ENCODE results near the gene OR51E2.

DNA sequence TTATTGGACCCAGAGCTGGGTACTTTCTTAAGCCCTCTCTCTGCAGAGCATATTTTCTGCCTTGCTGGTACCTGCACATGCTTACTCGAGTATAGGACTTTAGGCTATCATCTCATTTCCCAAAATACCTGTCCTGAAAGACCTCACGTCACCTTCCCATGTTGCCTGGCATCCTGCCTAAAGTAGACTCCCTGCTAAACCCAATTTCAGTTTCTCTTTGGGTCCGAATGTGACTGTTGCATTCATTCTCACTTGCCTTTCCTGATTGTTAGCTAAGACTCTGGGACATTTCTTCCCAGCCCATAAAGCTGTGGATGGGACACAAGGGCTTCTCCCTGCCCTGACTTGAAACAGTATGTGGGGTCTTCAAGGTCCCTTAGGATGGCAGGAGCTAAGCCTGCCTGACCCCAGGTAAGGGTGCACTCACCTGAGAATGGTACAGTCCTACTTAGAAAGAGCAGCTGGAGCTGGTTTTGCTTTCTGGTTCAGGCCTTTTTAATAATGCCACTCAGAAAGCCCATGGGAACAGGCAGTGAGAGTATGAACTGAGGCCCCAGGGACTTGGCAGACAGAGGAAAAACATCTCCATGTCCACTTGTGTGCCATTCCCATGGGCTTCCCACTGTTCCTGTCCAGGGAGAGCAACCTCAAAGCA lies 12.9 kb downstream of the OR51E2 start:
- TF ChIP-seq, protein P1, sequence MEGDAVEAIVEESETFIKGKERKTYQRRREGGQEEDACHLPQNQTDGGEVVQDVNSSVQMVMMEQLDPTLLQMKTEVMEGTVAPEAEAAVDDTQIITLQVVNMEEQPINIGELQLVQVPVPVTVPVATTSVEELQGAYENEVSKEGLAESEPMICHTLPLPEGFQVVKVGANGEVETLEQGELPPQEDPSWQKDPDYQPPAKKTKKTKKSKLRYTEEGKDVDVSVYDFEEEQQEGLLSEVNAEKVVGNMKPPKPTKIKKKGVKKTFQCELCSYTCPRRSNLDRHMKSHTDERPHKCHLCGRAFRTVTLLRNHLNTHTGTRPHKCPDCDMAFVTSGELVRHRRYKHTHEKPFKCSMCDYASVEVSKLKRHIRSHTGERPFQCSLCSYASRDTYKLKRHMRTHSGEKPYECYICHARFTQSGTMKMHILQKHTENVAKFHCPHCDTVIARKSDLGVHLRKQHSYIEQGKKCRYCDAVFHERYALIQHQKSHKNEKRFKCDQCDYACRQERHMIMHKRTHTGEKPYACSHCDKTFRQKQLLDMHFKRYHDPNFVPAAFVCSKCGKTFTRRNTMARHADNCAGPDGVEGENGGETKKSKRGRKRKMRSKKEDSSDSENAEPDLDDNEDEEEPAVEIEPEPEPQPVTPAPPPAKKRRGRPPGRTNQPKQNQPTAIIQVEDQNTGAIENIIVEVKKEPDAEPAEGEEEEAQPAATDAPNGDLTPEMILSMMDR (IDR thresholded peaks at IDR 0.05) = no peak
- TF ChIP-seq POLR2AphosphoS5 (IDR thresholded peaks at IDR 0.05) = no peak
- no peak for TF ChIP-seq POLR2A (IDR thresholded peaks at IDR 0.05)

Measured in breast epithelium (tissue), 3 donors.